ENCODE results near the gene DMD. TPM values are rescaled to one million over a fixed set of nuclear protein-coding genes. Genes with fewer than 3 reads are reported as not detected.

Gene DMD
- total RNA-seq, 1 experiment from 2014 or later: 2.2 TPM

- in situ Hi-C loops (cut with HindIII; ENCODE audit: low pct_unique_long_range_greater_than_20kb, low sequenced_read_pairs) (no loop called here), intact Hi-C loops (cut with micrococcal nuclease; ENCODE audit: unreplicated experiment) (no loop called here)
- BruUV-seq (replicated peaks): no TSS peak
- H3K36me3 ChIP-seq (ENCODE audit: control insufficient read depth, insufficient read depth, low read length): no peaks in the 10 kb centered on the region
- H3K9me3 ChIP-seq (ENCODE audit: control insufficient read depth, insufficient read depth, low read depth, low read length): no peaks in the 10 kb centered on the region
- H3K4me1 ChIP-seq (ENCODE audit: control insufficient read depth, insufficient read depth, low read length): no peaks in the 10 kb centered on the region
- H3K27me3 ChIP-seq (ENCODE audit: control insufficient read depth, insufficient read depth, low read length): no peaks in the 10 kb centered on the region
- H3K4me3 ChIP-seq (ENCODE audit: low read depth in 2 of 2, low read length in 2 of 2): no peak overlapping the region
- no peak for DNase-seq (ENCODE audit: low read depth, low spot score)
- H3K27ac ChIP-seq (ENCODE audit: low read length): no peak overlapping the region
- CTCF ChIA-PET: no interaction called here
- no peak for ATAC-seq
- no peak for TF ChIP-seq TCF7L2 (IDR thresholded peaks at IDR 0.05; ENCODE audit: low read depth, low read length)
- TF ChIP-seq, protein P1, sequence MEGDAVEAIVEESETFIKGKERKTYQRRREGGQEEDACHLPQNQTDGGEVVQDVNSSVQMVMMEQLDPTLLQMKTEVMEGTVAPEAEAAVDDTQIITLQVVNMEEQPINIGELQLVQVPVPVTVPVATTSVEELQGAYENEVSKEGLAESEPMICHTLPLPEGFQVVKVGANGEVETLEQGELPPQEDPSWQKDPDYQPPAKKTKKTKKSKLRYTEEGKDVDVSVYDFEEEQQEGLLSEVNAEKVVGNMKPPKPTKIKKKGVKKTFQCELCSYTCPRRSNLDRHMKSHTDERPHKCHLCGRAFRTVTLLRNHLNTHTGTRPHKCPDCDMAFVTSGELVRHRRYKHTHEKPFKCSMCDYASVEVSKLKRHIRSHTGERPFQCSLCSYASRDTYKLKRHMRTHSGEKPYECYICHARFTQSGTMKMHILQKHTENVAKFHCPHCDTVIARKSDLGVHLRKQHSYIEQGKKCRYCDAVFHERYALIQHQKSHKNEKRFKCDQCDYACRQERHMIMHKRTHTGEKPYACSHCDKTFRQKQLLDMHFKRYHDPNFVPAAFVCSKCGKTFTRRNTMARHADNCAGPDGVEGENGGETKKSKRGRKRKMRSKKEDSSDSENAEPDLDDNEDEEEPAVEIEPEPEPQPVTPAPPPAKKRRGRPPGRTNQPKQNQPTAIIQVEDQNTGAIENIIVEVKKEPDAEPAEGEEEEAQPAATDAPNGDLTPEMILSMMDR (IDR thresholded peaks at IDR 0.05): no peak
- TF ChIP-seq SIN3A (IDR thresholded peaks at IDR 0.05; ENCODE audit: borderline replicate concordance, insufficient read depth, low read depth, low read length): no peak
- no peak for TF ChIP-seq POLR2AphosphoS5 (IDR thresholded peaks at IDR 0.05; ENCODE audit: low read depth, low read length)
- TF ChIP-seq, protein P2, sequence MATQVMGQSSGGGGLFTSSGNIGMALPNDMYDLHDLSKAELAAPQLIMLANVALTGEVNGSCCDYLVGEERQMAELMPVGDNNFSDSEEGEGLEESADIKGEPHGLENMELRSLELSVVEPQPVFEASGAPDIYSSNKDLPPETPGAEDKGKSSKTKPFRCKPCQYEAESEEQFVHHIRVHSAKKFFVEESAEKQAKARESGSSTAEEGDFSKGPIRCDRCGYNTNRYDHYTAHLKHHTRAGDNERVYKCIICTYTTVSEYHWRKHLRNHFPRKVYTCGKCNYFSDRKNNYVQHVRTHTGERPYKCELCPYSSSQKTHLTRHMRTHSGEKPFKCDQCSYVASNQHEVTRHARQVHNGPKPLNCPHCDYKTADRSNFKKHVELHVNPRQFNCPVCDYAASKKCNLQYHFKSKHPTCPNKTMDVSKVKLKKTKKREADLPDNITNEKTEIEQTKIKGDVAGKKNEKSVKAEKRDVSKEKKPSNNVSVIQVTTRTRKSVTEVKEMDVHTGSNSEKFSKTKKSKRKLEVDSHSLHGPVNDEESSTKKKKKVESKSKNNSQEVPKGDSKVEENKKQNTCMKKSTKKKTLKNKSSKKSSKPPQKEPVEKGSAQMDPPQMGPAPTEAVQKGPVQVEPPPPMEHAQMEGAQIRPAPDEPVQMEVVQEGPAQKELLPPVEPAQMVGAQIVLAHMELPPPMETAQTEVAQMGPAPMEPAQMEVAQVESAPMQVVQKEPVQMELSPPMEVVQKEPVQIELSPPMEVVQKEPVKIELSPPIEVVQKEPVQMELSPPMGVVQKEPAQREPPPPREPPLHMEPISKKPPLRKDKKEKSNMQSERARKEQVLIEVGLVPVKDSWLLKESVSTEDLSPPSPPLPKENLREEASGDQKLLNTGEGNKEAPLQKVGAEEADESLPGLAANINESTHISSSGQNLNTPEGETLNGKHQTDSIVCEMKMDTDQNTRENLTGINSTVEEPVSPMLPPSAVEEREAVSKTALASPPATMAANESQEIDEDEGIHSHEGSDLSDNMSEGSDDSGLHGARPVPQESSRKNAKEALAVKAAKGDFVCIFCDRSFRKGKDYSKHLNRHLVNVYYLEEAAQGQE (IDR thresholded peaks at IDR 0.05; ENCODE audit: insufficient read depth in 1 of 2, low read depth in 2 of 2, low read length in 1 of 2): no peak
- POLR2A ChIA-PET: no interaction called here
Measured at GRCh38 chrX:32185160-32185559, 1026.2 kb downstream of the DMD start.

DNA sequence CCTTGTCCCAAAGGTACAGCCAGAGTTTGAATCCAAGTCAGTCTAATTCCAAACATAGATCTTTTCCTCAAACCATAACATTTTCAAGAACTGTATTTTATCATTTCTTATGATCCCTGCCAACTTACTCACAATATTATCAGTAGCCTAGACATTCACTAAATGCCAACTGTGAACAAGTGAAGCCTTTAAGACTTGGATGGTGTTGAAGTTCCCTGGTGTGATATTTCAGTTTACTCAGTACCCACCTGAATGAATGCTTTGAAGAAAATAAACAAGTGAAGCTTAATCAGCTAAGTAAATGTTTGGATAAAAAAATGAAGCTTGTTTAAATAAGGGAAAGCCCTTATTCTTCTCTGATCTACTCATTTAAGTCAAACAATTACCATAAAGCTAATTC is 1028.3 kb downstream of the DMD start:
- no peak for TF ChIP-seq POLR2AphosphoS5 (IDR thresholded peaks at IDR 0.05; ENCODE audit: low read depth, low read length)
- TF ChIP-seq TCF7L2 (IDR thresholded peaks at IDR 0.05; ENCODE audit: low read depth, low read length): no peak
- TF ChIP-seq, protein P1 (IDR thresholded peaks at IDR 0.05): no peak
- TF ChIP-seq SIN3A (IDR thresholded peaks at IDR 0.05; ENCODE audit: borderline replicate concordance, insufficient read depth, low read depth, low read length): no peak
- TF ChIP-seq, protein P2 (IDR thresholded peaks at IDR 0.05; ENCODE audit: insufficient read depth in 1 of 2, low read depth in 2 of 2, low read length in 1 of 2): no peak
- Histone ChIP-seq H3K36me3 (ENCODE audit: control insufficient read depth, insufficient read depth, low read length) (no peaks in the 10 kb centered on the region), H3K4me1 (ENCODE audit: control insufficient read depth, insufficient read depth, low read length) (no peaks in the 10 kb centered on the region), H3K27ac (ENCODE audit: low read length) (no peak overlapping the region), H3K27me3 (ENCODE audit: control insufficient read depth, insufficient read depth, low read length) (no peaks in the 10 kb centered on the region), H3K9me3 (ENCODE audit: control insufficient read depth, insufficient read depth, low read depth, low read length) (no peaks in the 10 kb centered on the region), H3K4me3 (ENCODE audit: low read depth in 2 of 2, low read length in 2 of 2) (no peak overlapping the region)
- in situ Hi-C loops (cut with HindIII; ENCODE audit: low pct_unique_long_range_greater_than_20kb, low sequenced_read_pairs) (no loop called here), intact Hi-C loops (cut with micrococcal nuclease; ENCODE audit: unreplicated experiment) (no loop called here)
- no peak for ATAC-seq
- CTCF ChIA-PET: no interaction called here
- BruUV-seq (replicated peaks): no TSS peak
- POLR2A ChIA-PET: no interaction called here
- DNase-seq (ENCODE audit: low read depth, low spot score): no peak

Measured in Panc1 (cell line).